Activated T-cell treated with anti-CD3 and anti-CD28 coated beads for 4 hours (primary cell): Measurements from ENCODE around the gene REV3L.
"Not testable (repeated sequence)": the region's sequence is repeated elsewhere in the genome, so short reads cannot be mapped to it uniquely, and the experiment has no call there.

Experiments used
- DNase-seq: peaks from one replicate; pipeline ENCODE4 v3.0.0-alpha.2; 2020

Gene REV3L

GRCh38 chr6:111256646-111257045, 226.4 kb downstream of the REV3L start:
- no peak for DNase-seq

DNA sequence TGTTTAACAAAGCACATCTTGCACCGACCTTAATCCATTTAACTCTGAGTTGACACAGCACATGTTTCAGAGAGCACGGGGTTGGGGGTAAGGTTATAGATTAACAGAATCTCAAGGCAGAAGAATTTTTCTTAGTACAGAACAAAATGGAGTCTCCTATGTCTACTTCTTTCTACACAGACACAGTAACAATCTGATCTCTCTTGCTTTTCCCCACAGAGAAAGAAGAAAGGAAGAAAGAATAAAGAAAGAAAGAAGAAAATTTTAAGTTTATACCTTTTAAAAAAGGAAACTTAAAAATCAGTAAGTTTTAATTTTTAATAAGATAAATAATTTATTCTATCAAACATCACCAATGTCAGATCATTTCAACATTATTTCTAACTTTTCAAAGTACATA, 227.2 kb downstream of the REV3L start:
- DNase-seq = not testable (repeated sequence)

DNA sequence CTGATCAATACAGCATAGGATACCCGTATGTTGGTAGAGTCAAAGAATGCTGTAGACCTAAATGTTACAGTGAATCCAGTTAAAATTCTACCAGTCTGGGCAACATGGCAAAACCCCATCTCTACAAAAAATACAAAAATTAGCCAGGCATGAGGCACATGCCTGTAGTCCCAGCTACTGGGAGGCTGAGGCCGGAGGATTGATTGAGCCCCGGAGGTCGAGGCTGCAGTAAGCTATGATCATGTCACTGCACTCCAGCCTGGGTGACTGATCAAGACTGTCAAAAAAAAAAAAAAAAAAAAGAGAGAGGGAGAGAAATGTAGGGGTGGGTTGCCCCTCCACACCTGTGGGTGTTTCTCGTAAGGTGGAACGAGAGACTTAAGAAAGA, 228.2 kb downstream of the REV3L start:
- DNase-seq = no peak

- DNase-seq = no peak
These were observed 228.8 kb downstream of the REV3L start for GRCh38 chr6:111254004-111254778.

DNA sequence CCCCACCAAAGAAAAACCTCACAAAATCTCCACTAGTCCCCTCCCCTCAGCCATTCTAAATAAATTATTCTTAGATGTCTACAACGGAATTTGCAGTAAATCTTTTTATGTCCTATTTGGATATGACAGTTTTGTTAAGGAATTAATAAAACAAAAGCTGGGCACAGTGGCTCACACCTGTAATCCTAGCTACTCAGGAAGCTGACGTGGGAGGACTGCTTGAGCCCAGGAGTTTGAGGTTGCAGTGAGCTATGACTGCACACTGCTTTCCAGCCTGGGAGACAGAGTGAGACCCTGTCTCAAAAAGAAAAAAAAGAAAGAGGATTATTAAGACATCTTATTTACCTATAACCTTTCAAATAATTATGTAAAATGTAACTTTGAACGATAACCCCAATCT, 230.3 kb downstream of the REV3L start:
- DNase-seq = no peak

DNA sequence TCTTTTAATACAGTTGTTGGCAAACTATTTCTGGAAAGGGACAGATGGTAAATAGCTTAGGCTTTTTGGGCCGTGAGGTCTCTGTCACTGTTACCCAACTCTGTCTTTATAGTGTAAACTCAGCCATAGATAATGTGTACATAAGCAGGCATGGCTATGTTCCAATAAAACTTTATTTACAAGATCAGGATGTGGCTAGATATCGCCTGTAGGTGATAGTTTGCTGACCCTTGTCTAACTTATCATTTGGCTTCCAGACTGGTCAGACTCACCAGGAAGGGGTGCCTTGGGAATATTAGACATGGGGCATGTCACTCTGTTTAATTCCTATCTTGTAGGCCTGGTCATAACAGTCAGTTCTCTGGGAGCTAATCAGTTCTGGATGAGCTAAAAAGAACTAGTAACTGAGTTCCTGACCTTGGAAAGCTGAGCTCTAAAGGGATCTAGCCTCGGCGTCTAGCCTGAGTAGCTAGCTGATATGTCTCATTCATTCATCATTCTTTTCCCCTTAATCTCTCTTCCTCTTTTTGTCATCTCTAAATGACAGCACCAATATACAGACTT, 232.1 kb downstream of the REV3L start:
- DNase-seq = no peak
